Trophoblast cell (in vitro differentiated cells and primary cell): ENCODE data around the gene DUSP28.

ENCODE experiments used
- DNase-seq, 2 donors: peaks; one replicate each; pipeline ENCODE4 v3.0.0-alpha.2; 2016
- H2AFZ ChIP-seq: 2 replicates; pipeline ENCODE4 v1.6.1; 2013; ENCODE audit warnings: low read length, moderate library complexity, mild to moderate bottlenecking; ENCODE audit not compliant: insufficient read depth, poor library complexity
- H2AK5ac ChIP-seq: 2 replicates; pipeline ENCODE4 v1.6.1; 2013; ENCODE audit warnings: mild to moderate bottlenecking, low read length
- H2BK120ac ChIP-seq: 2 replicates; pipeline ENCODE4 v1.6.1; 2013; ENCODE audit warnings: low read length, mild to moderate bottlenecking, moderate library complexity; ENCODE audit not compliant: insufficient read depth, poor library complexity
- H2BK12ac ChIP-seq: 2 replicates; pipeline ENCODE4 v1.6.1; 2013; ENCODE audit warnings: mild to moderate bottlenecking, low read length, moderate library complexity
- H2BK5ac ChIP-seq: 2 replicates; pipeline ENCODE4 v1.6.1; 2013; ENCODE audit warnings: low read length, low read depth, moderate library complexity, mild to moderate bottlenecking; ENCODE audit not compliant: poor library complexity
- H3K14ac ChIP-seq: 2 replicates; pipeline ENCODE4 v1.6.1; 2013; ENCODE audit warnings: mild to moderate bottlenecking, low read length
- H3K18ac ChIP-seq: 2 replicates; pipeline ENCODE4 v1.6.1; 2013; ENCODE audit warnings: mild to moderate bottlenecking, low read length
- H3K23ac ChIP-seq: 2 replicates; pipeline ENCODE4 v1.6.1; 2013; ENCODE audit warnings: low read length
- H3K27ac ChIP-seq: 2 replicates; pipeline ENCODE4 v1.5.1; 2013; ENCODE audit warnings: low read depth, mild to moderate bottlenecking, inconsistent platforms, low read length, moderate library complexity
- H3K27me3 ChIP-seq: 2 replicates; pipeline ENCODE4 v1.6.1; 2013; ENCODE audit warnings: inconsistent platforms, mild to moderate bottlenecking, low read length, moderate library complexity; ENCODE audit not compliant: insufficient read depth
- H3K36me3 ChIP-seq, 2 experiments: 1 replicate in 1 of 2; 2 replicates in 1 of 2; pipeline ENCODE4 v1.6.1; 2013; ENCODE audit warnings: low read length in 2 of 2, mild to moderate bottlenecking in 2 of 2, moderate library complexity in 1 of 2; ENCODE audit not compliant: insufficient read depth in 2 of 2, control insufficient read depth in 1 of 2
- H3K4ac ChIP-seq: 2 replicates; pipeline ENCODE4 v1.6.1; 2013; ENCODE audit warnings: low read depth, mild to moderate bottlenecking, low read length, moderate library complexity
- H3K4me1 ChIP-seq, 2 experiments: 1 replicate in 1 of 2; 2 replicates in 1 of 2; pipeline ENCODE4 v1.6.1; 2013; ENCODE audit warnings: low read length in 2 of 2, mild to moderate bottlenecking in 2 of 2, moderate library complexity in 1 of 2; ENCODE audit not compliant: insufficient read depth in 2 of 2, control insufficient read depth in 1 of 2
- H3K4me2 ChIP-seq: 2 replicates; pipeline ENCODE4 v1.6.1; 2013; ENCODE audit warnings: inconsistent platforms, mild to moderate bottlenecking, low read length, moderate library complexity
- H3K4me3 ChIP-seq: 2 replicates; pipeline ENCODE4 v1.5.1; 2013; ENCODE audit warnings: mild to moderate bottlenecking, low read depth, low read length, inconsistent platforms
- H3K79me1 ChIP-seq: one replicate; pipeline ENCODE4 v1.6.1; 2013; ENCODE audit warnings: low read length
- H3K79me2 ChIP-seq: 2 replicates; pipeline ENCODE4 v1.6.1; 2013; ENCODE audit warnings: low read length, mild to moderate bottlenecking; ENCODE audit not compliant: control insufficient read depth, insufficient read depth, poor library complexity
- H3K9ac ChIP-seq: 2 replicates; pipeline ENCODE4 v1.6.1; 2013; ENCODE audit warnings: mild to moderate bottlenecking, low read length
- H3K9me3 ChIP-seq: 2 replicates; pipeline ENCODE4 v1.6.1; 2013; ENCODE audit warnings: low read depth, mild to moderate bottlenecking, control low read depth, inconsistent platforms, low read length; ENCODE audit not compliant: insufficient read depth
- H4K12ac ChIP-seq: 2 replicates; pipeline ENCODE4 v1.6.1; 2013; ENCODE audit warnings: low read depth, mild to moderate bottlenecking, low read length, moderate library complexity
- H4K8ac ChIP-seq: 2 replicates; pipeline ENCODE4 v1.6.1; 2013; ENCODE audit warnings: low read depth, mild to moderate bottlenecking, low read length, moderate library complexity
- H4K91ac ChIP-seq: one replicate; pipeline ENCODE4 v1.6.1; 2013; ENCODE audit warnings: low read depth, mild to moderate bottlenecking, low read length, moderate library complexity
- WGBS: extraction: QIAGEN DNeasy Blood & Tissue Kit; methylation state at CpG from one replicate; pipeline ENCODE4 v1.1.7; 2013; ENCODE audit warnings: missing lambda C conversion rate; ENCODE audit not compliant: insufficient read length, insufficient coverage; ENCODE audit errors: extremely low coverage; 5-methylcytosine and 5-hydroxymethylcytosine counted together

Gene DUSP28

GRCh38 chr2:240529344-240529999, 30.7 kb upstream of the DUSP28 start:
- no peak overlapping the region for H2BK5ac ChIP-seq
- peaks cover 40% of the 10 kb centered on the region for H3K9me3 ChIP-seq
- no CpG with 5 or more reads among the region's 16 CpGs for WGBS

GRCh38 chr2:240530181-240530580, 30.0 kb upstream of the DUSP28 start:
- Histone ChIP-seq H3K27me3 (no peaks in the 10 kb centered on the region), H3K23ac (no peak overlapping the region), H3K36me3 (peaks cover 15 to 16% of the 10 kb centered on the region in 2 experiments), H3K4ac (no peak overlapping the region), H3K18ac (no peak overlapping the region), H2BK5ac (no peak overlapping the region), H3K27ac (no peak overlapping the region), H4K12ac (no peak overlapping the region), H3K14ac (no peak overlapping the region), H3K4me1 (no peaks in the 10 kb centered on the region), H3K79me2 (no peaks in the 10 kb centered on the region), H2AK5ac (no peak overlapping the region), H2AFZ (no peak overlapping the region), H3K79me1 (no peaks in the 10 kb centered on the region), H4K8ac (no peak overlapping the region), H3K4me3 (no peak overlapping the region), H3K4me2 (no peak overlapping the region), H3K9me3 (peaks cover 36% of the 10 kb centered on the region), H2BK12ac (no peak overlapping the region), H4K91ac (no peak overlapping the region), H3K9ac (no peak overlapping the region), H2BK120ac (no peak overlapping the region)
- WGBS, result no CpG with 5 or more reads among the region's 7 CpGs
- no peak for DNase-seq

More at GRCh38 chr2:240529344-240529999, 30.7 kb upstream of the DUSP28 start:
- H3K79me2 ChIP-seq, result no peaks in the 10 kb centered on the region
- H3K4ac ChIP-seq, result no peak overlapping the region
- H3K4me3 ChIP-seq, result no peak overlapping the region
- H4K12ac ChIP-seq, result no peak overlapping the region
- H3K27ac ChIP-seq, result no peak overlapping the region
- no peak overlapping the region for H3K9ac ChIP-seq
- no peaks in the 10 kb centered on the region for H3K4me1 ChIP-seq
- no peak overlapping the region for H3K23ac ChIP-seq
- H3K4me2 ChIP-seq, result no peak overlapping the region
- DNase-seq, result no peak
- no peak overlapping the region for H2BK120ac ChIP-seq
- H3K18ac ChIP-seq, result no peak overlapping the region
- H3K27me3 ChIP-seq, result no peaks in the 10 kb centered on the region
- no peak overlapping the region for H4K91ac ChIP-seq
- no peak overlapping the region for H2BK12ac ChIP-seq
- no peak overlapping the region for H2AFZ ChIP-seq
- H3K14ac ChIP-seq, result no peak overlapping the region
- H3K79me1 ChIP-seq, result no peaks in the 10 kb centered on the region
- H3K36me3 ChIP-seq, result peaks cover 17% of the 10 kb centered on the region in 2 experiments
- H4K8ac ChIP-seq, result no peak overlapping the region
- no peak overlapping the region for H2AK5ac ChIP-seq

- Histone ChIP-seq H3K9ac (no peak overlapping the region), H3K79me1 (no peaks in the 10 kb centered on the region), H3K4me1 (no peaks in the 10 kb centered on the region), H2BK12ac (no peak overlapping the region), H3K4me2 (no peak overlapping the region), H3K9me3 (peaks cover 28% of the 10 kb centered on the region), H3K14ac (no peak overlapping the region), H2AFZ (no peak overlapping the region), H2BK120ac (no peak overlapping the region), H2AK5ac (no peak overlapping the region), H4K12ac (no peak overlapping the region), H3K79me2 (no peaks in the 10 kb centered on the region), H3K36me3 (peaks cover 7 to 8% of the 10 kb centered on the region in 2 experiments), H3K27ac (no peak overlapping the region), H3K23ac (no peak overlapping the region), H3K4me3 (no peak overlapping the region), H4K8ac (no peak overlapping the region), H3K27me3 (no peaks in the 10 kb centered on the region), H3K18ac (no peak overlapping the region), H3K4ac (no peak overlapping the region), H4K91ac (no peak overlapping the region), H2BK5ac (no peak overlapping the region)
- no CpG with 5 or more reads among the region's 5 CpGs for WGBS
- no peak for DNase-seq
These were observed 29.1 kb upstream of the DUSP28 start for GRCh38 chr2:240531038-240531437.

GRCh38 chr2:240532031-240532775, 28.0 kb upstream of the DUSP28 start:
- no peak overlapping the region for H3K14ac ChIP-seq
- H4K12ac ChIP-seq, result no peak overlapping the region
- no peak overlapping the region for H2AFZ ChIP-seq
- no peak overlapping the region for H3K23ac ChIP-seq
- peaks cover 21% of the 10 kb centered on the region for H3K9me3 ChIP-seq
- no peak overlapping the region for H2BK5ac ChIP-seq
- H3K4me1 ChIP-seq, result no peaks in the 10 kb centered on the region
- no peak overlapping the region for H3K4ac ChIP-seq
- no peak overlapping the region for H3K18ac ChIP-seq
- H3K36me3 ChIP-seq, result peaks cover 5 to 6% of the 10 kb centered on the region in 2 experiments
- DNase-seq, result no peak
- no peak overlapping the region for H3K27ac ChIP-seq
- H3K27me3 ChIP-seq, result no peaks in the 10 kb centered on the region
- H3K4me2 ChIP-seq, result no peak overlapping the region
- H2BK12ac ChIP-seq, result no peak overlapping the region
- H3K79me2 ChIP-seq, result no peaks in the 10 kb centered on the region
- no CpG with 5 or more reads among the region's 1 CpG for WGBS
- H2AK5ac ChIP-seq, result no peak overlapping the region
- H3K9ac ChIP-seq, result no peak overlapping the region
- no peak overlapping the region for H4K91ac ChIP-seq
- no peak overlapping the region for H2BK120ac ChIP-seq
- no peak overlapping the region for H4K8ac ChIP-seq
- no peaks in the 10 kb centered on the region for H3K79me1 ChIP-seq
- H3K4me3 ChIP-seq, result no peak overlapping the region
